Measurements from ENCODE around the gene TOX2.

TOX2 gene

GRCh38 chr20:43914311-43915210 lies at the start of gene TOX2:
TOX2 (plus strand) TSS chr20:43914852; CDS start chr20:43914892, 40 bp downstream.
- peaks cover 45% of the 10 kb centered on the region for H3K27me3 Mint-ChIP-seq (ENCODE audit: low read depth)
- DNase-seq (ENCODE audit: low spot score) = peak; percentile 34
- peaks cover 17% of the 10 kb centered on the region for H3K36me3 Mint-ChIP-seq (ENCODE audit: low read depth)
- peak within 1 kb of the TSS; percentile 95 for H3K4me3 Mint-ChIP-seq
- H3K27ac Mint-ChIP-seq = peak within 1 kb of the TSS; percentile 79
- peaks cover 22% of the 10 kb centered on the region for H3K4me1 Mint-ChIP-seq (ENCODE audit: low read depth)
- H3K9me3 Mint-ChIP-seq = peaks cover 31% of the 10 kb centered on the region

GRCh38 chr20:43868091-43868490 lies 46.6 kb upstream of the TOX2 start:
- no peaks in the 10 kb centered on the region for H3K36me3 Mint-ChIP-seq (ENCODE audit: low read depth)
- H3K27me3 Mint-ChIP-seq (ENCODE audit: low read depth) = peaks cover 14% of the 10 kb centered on the region
- H3K4me1 Mint-ChIP-seq (ENCODE audit: low read depth) = peaks cover 5% of the 10 kb centered on the region
- no peaks in the 10 kb centered on the region for H3K9me3 Mint-ChIP-seq
- H3K4me3 Mint-ChIP-seq = no peak overlapping the region
- no peak overlapping the region for H3K27ac Mint-ChIP-seq
- DNase-seq (ENCODE audit: low spot score) = no peak

- H3K9me3 Mint-ChIP-seq = no peaks in the 10 kb centered on the region
- no peak overlapping the region for H3K4me3 Mint-ChIP-seq
- H3K36me3 Mint-ChIP-seq (ENCODE audit: low read depth) = no peaks in the 10 kb centered on the region
- peaks cover 5% of the 10 kb centered on the region for H3K4me1 Mint-ChIP-seq (ENCODE audit: low read depth)
- H3K27ac Mint-ChIP-seq = no peak overlapping the region
- DNase-seq (ENCODE audit: low spot score) = no peak
- peaks cover 32% of the 10 kb centered on the region for H3K27me3 Mint-ChIP-seq (ENCODE audit: low read depth)
Observed at GRCh38 chr20:43870484-43870883, 44.2 kb upstream of the TOX2 start.

- no peaks in the 10 kb centered on the region for H3K9me3 Mint-ChIP-seq
- H3K27me3 Mint-ChIP-seq (ENCODE audit: low read depth) = peaks cover 36% of the 10 kb centered on the region
- no peaks in the 10 kb centered on the region for H3K36me3 Mint-ChIP-seq (ENCODE audit: low read depth)
- H3K4me3 Mint-ChIP-seq = no peak overlapping the region
- no peak for DNase-seq (ENCODE audit: low spot score)
- H3K27ac Mint-ChIP-seq = no peak overlapping the region
- H3K4me1 Mint-ChIP-seq (ENCODE audit: low read depth) = peaks cover 1% of the 10 kb centered on the region
Observed at GRCh38 chr20:43878776-43879175, 35.9 kb upstream of the TOX2 start.

- DNase-seq (ENCODE audit: low spot score) = no peak
- Mint-ChIP-seq H3K4me3 (no peak overlapping the region), H3K36me3 (ENCODE audit: low read depth) (peaks cover 4% of the 10 kb centered on the region), H3K9me3 (peaks cover 30% of the 10 kb centered on the region), H3K27ac (no peak overlapping the region), H3K27me3 (ENCODE audit: low read depth) (peaks cover 31% of the 10 kb centered on the region), H3K4me1 (ENCODE audit: low read depth) (no peaks in the 10 kb centered on the region)
Observed at GRCh38 chr20:43893930-43894329, 20.7 kb upstream of the TOX2 start.

GRCh38 chr20:43894491-43894890 lies 20.2 kb upstream of the TOX2 start:
- DNase-seq (ENCODE audit: low spot score) = no peak
- Mint-ChIP-seq H3K9me3 (peaks cover 24% of the 10 kb centered on the region), H3K27me3 (ENCODE audit: low read depth) (peaks cover 32% of the 10 kb centered on the region), H3K4me3 (no peak overlapping the region), H3K36me3 (ENCODE audit: low read depth) (peaks cover 4% of the 10 kb centered on the region), H3K27ac (no peak overlapping the region), H3K4me1 (ENCODE audit: low read depth) (no peaks in the 10 kb centered on the region)

- H3K27ac Mint-ChIP-seq = no peak overlapping the region
- H3K4me3 Mint-ChIP-seq = no peak overlapping the region
- H3K27me3 Mint-ChIP-seq (ENCODE audit: low read depth) = peaks cover 26% of the 10 kb centered on the region
- DNase-seq (ENCODE audit: low spot score) = no peak
- no peaks in the 10 kb centered on the region for H3K4me1 Mint-ChIP-seq (ENCODE audit: low read depth)
- H3K9me3 Mint-ChIP-seq = peaks cover 18% of the 10 kb centered on the region
- peaks cover 1% of the 10 kb centered on the region for H3K36me3 Mint-ChIP-seq (ENCODE audit: low read depth)
Observed at GRCh38 chr20:43895235-43895634, 19.4 kb upstream of the TOX2 start.

GRCh38 chr20:43899274-43900120 lies 15.2 kb upstream of the TOX2 start:
- no peak overlapping the region for H3K27ac Mint-ChIP-seq
- no peaks in the 10 kb centered on the region for H3K36me3 Mint-ChIP-seq (ENCODE audit: low read depth)
- no peak overlapping the region for H3K4me3 Mint-ChIP-seq
- H3K9me3 Mint-ChIP-seq = peaks cover 5% of the 10 kb centered on the region
- DNase-seq (ENCODE audit: low spot score) = no peak
- H3K27me3 Mint-ChIP-seq (ENCODE audit: low read depth) = peaks cover 26% of the 10 kb centered on the region
- no peaks in the 10 kb centered on the region for H3K4me1 Mint-ChIP-seq (ENCODE audit: low read depth)

- DNase-seq (ENCODE audit: low spot score) = no peak
- Mint-ChIP-seq H3K27me3 (ENCODE audit: low read depth) (peaks cover 24% of the 10 kb centered on the region), H3K4me1 (ENCODE audit: low read depth) (no peaks in the 10 kb centered on the region), H3K4me3 (no peak overlapping the region), H3K36me3 (ENCODE audit: low read depth) (no peaks in the 10 kb centered on the region), H3K9me3 (peaks cover 5% of the 10 kb centered on the region), H3K27ac (no peak overlapping the region)
Observed at GRCh38 chr20:43900121-43900466, 14.6 kb upstream of the TOX2 start.

GRCh38 chr20:43900496-43900895 lies 14.2 kb upstream of the TOX2 start:
- no peak overlapping the region for H3K4me3 Mint-ChIP-seq
- no peaks in the 10 kb centered on the region for H3K4me1 Mint-ChIP-seq (ENCODE audit: low read depth)
- no peak for DNase-seq (ENCODE audit: low spot score)
- H3K27ac Mint-ChIP-seq = no peak overlapping the region
- no peaks in the 10 kb centered on the region for H3K36me3 Mint-ChIP-seq (ENCODE audit: low read depth)
- peaks cover 24% of the 10 kb centered on the region for H3K27me3 Mint-ChIP-seq (ENCODE audit: low read depth)
- peaks cover 5% of the 10 kb centered on the region for H3K9me3 Mint-ChIP-seq

- Mint-ChIP-seq H3K27ac (no peak overlapping the region), H3K4me1 (ENCODE audit: low read depth) (no peaks in the 10 kb centered on the region), H3K9me3 (peaks cover 5% of the 10 kb centered on the region), H3K36me3 (ENCODE audit: low read depth) (no peaks in the 10 kb centered on the region), H3K27me3 (ENCODE audit: low read depth) (peaks cover 21% of the 10 kb centered on the region), H3K4me3 (no peak overlapping the region)
- DNase-seq (ENCODE audit: low spot score) = no peak
Observed at GRCh38 chr20:43901296-43901695, 13.4 kb upstream of the TOX2 start.

- DNase-seq (ENCODE audit: low spot score) = no peak
- Mint-ChIP-seq H3K27ac (no peak overlapping the region), H3K4me1 (ENCODE audit: low read depth) (no peaks in the 10 kb centered on the region), H3K4me3 (no peak overlapping the region), H3K36me3 (ENCODE audit: low read depth) (peaks cover 4% of the 10 kb centered on the region), H3K9me3 (peaks cover 19% of the 10 kb centered on the region), H3K27me3 (ENCODE audit: low read depth) (peaks cover 14% of the 10 kb centered on the region)
Observed at GRCh38 chr20:43903953-43904826, 10.5 kb upstream of the TOX2 start.

GRCh38 chr20:43904827-43905177 lies 9.8 kb upstream of the TOX2 start:
- Mint-ChIP-seq H3K27me3 (ENCODE audit: low read depth) (peaks cover 11% of the 10 kb centered on the region), H3K9me3 (peaks cover 24% of the 10 kb centered on the region), H3K4me1 (ENCODE audit: low read depth) (no peaks in the 10 kb centered on the region), H3K4me3 (no peak overlapping the region), H3K36me3 (ENCODE audit: low read depth) (peaks cover 4% of the 10 kb centered on the region), H3K27ac (no peak overlapping the region)
- DNase-seq (ENCODE audit: low spot score) = no peak
